Measurements from ENCODE around the gene SUPT5H. TPM values are rescaled to one million over a fixed set of nuclear protein-coding genes. Genes with fewer than 3 reads are reported as not detected.

Gene SUPT5H
- total and polyA plus RNA-seq, 2 of the 13 experiments (the other 11 are each of a cell fraction or from before 2014, with no cell fraction given): 48.2 to 51.7 TPM

DNA sequence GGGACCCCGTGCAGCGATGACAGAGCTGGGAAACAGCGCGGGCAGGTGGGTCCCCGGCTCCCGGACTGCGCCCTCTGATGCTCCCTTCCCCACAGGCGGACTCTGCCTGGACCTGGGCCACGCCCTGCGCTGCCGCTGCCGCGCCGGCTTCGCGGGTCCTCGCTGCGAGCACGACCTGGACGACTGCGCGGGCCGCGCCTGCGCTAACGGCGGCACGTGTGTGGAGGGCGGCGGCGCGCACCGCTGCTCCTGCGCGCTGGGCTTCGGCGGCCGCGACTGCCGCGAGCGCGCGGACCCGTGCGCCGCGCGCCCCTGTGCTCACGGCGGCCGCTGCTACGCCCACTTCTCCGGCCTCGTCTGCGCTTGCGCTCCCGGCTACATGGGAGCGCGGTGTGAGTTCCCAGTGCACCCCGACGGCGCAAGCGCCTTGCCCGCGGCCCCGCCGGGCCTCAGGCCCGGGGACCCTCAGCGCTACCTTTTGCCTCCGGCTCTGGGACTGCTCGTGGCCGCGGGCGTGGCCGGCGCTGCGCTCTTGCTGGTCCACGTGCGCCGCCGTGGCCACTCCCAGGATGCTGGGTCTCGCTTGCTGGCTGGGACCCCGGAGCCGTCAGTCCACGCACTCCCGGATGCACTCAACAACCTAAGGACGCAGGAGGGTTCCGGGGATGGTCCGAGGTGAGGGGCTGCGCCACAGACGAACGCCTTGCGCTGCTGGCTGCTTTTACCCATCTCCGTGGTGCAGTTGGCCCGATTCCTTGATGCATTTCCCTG lies 61.7 kb downstream of the SUPT5H start (continued):
- TF ChIP-seq POGZ (CRISPR knock-in tag; IDR thresholded peaks at IDR 0.05) (0 out of 2 replicates have a peak, but pooled peaks have one; percentile 33), MTA3 (CRISPR knock-in tag; IDR thresholded peaks at IDR 0.05) (no peak), ZNF282 (IDR thresholded peaks at IDR 0.05; ENCODE audit: partially characterized antibody) (no peak), JUN (CRISPR knock-in tag; IDR thresholded peaks at IDR 0.05) (peak; percentile 66), ZFAT (CRISPR knock-in tag; conservative IDR thresholded peaks at IDR 0.05) (peak; percentile 89), SOX5 (CRISPR knock-in tag; IDR thresholded peaks at IDR 0.05; ENCODE audit: borderline replicate concordance) (peak; percentile 17; the same call in 1 of the 2 replicates), ZBTB21 (CRISPR knock-in tag; IDR thresholded peaks at IDR 0.05) (no peak), PCBP2 (optimal IDR thresholded peaks at IDR 0.05; ENCODE audit: low read depth, low read length, poor library complexity, severe bottlenecking) (no peak), DNMT1 (CRISPR knock-in tag; IDR thresholded peaks at IDR 0.05) (peak; percentile 73; the same call in 1 of the 2 replicates), ZFP1 (CRISPR knock-in tag; IDR thresholded peaks at IDR 0.05) (no peak), ZNF891 (CRISPR knock-in tag; IDR thresholded peaks at IDR 0.05) (peak; percentile 62; the same call in 1 of the 2 replicates)
- TF ChIP-seq, protein P1, sequence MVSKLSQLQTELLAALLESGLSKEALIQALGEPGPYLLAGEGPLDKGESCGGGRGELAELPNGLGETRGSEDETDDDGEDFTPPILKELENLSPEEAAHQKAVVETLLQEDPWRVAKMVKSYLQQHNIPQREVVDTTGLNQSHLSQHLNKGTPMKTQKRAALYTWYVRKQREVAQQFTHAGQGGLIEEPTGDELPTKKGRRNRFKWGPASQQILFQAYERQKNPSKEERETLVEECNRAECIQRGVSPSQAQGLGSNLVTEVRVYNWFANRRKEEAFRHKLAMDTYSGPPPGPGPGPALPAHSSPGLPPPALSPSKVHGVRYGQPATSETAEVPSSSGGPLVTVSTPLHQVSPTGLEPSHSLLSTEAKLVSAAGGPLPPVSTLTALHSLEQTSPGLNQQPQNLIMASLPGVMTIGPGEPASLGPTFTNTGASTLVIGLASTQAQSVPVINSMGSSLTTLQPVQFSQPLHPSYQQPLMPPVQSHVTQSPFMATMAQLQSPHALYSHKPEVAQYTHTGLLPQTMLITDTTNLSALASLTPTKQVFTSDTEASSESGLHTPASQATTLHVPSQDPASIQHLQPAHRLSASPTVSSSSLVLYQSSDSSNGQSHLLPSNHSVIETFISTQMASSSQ (IDR thresholded peaks at IDR 0.05; ENCODE audit: low read depth): no peak
- TF ChIP-seq, protein P1 (CRISPR knock-in tag; IDR thresholded peaks at IDR 0.05; ENCODE audit: borderline replicate concordance): peak; percentile 67; the same call in 1 of the 2 replicates
- TF ChIP-seq, protein P2, sequence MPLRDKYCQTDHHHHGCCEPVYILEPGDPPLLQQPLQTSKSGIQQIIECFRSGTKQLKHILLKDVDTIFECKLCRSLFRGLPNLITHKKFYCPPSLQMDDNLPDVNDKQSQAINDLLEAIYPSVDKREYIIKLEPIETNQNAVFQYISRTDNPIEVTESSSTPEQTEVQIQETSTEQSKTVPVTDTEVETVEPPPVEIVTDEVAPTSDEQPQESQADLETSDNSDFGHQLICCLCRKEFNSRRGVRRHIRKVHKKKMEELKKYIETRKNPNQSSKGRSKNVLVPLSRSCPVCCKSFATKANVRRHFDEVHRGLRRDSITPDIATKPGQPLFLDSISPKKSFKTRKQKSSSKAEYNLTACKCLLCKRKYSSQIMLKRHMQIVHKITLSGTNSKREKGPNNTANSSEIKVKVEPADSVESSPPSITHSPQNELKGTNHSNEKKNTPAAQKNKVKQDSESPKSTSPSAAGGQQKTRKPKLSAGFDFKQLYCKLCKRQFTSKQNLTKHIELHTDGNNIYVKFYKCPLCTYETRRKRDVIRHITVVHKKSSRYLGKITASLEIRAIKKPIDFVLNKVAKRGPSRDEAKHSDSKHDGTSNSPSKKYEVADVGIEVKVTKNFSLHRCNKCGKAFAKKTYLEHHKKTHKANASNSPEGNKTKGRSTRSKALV (CRISPR knock-in tag; IDR thresholded peaks at IDR 0.05): peak; percentile 94
- TF ChIP-seq, protein P3, sequence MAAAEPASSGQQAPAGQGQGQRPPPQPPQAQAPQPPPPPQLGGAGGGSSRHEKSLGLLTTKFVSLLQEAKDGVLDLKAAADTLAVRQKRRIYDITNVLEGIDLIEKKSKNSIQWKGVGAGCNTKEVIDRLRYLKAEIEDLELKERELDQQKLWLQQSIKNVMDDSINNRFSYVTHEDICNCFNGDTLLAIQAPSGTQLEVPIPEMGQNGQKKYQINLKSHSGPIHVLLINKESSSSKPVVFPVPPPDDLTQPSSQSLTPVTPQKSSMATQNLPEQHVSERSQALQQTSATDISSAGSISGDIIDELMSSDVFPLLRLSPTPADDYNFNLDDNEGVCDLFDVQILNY (CRISPR knock-in tag; conservative IDR thresholded peaks at IDR 0.05): peak; percentile 61; the same call in 1 of the 2 replicates
- TF ChIP-seq, protein P4, sequence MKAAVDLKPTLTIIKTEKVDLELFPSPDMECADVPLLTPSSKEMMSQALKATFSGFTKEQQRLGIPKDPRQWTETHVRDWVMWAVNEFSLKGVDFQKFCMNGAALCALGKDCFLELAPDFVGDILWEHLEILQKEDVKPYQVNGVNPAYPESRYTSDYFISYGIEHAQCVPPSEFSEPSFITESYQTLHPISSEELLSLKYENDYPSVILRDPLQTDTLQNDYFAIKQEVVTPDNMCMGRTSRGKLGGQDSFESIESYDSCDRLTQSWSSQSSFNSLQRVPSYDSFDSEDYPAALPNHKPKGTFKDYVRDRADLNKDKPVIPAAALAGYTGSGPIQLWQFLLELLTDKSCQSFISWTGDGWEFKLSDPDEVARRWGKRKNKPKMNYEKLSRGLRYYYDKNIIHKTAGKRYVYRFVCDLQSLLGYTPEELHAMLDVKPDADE (CRISPR knock-in tag; IDR thresholded peaks at IDR 0.05): peak; percentile 99
- TF ChIP-seq, protein P5, sequence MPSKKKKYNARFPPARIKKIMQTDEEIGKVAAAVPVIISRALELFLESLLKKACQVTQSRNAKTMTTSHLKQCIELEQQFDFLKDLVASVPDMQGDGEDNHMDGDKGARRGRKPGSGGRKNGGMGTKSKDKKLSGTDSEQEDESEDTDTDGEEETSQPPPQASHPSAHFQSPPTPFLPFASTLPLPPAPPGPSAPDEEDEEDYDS (CRISPR knock-in tag; IDR thresholded peaks at IDR 0.05): peak; percentile 29; the same call in 1 of the 2 replicates
- TF ChIP-seq, protein P6, sequence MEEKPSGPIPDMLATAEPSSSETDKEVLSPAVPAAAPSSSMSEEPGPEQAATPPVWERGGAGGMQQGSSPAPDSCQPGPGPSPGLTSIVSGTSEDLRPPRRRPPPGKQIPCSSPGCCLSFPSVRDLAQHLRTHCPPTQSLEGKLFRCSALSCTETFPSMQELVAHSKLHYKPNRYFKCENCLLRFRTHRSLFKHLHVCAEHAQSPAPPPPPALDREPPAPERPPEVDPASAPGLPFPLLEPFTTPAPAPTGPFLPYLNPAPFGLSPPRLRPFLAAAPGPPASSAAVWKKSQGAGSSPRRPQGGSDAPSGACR (CRISPR knock-in tag; IDR thresholded peaks at IDR 0.05): no peak
